B cell (primary cell): Measurements from ENCODE around the gene IGFBP7.

Experiments
- CTCF ChIP-seq: fragments of 200-600 bp; IDR thresholded peaks from one replicate; pipeline ENCODE4 v1.8.0; 2022; ENCODE audit warnings: antibody characterized with exemption, mild to moderate bottlenecking
- EZH2 ChIP-seq: IDR thresholded peaks from 2 replicates; pipeline ENCODE4 v1.6.1; 2012; ENCODE audit warnings: borderline replicate concordance, low read depth, mild to moderate bottlenecking, moderate library complexity, low read length; ENCODE audit not compliant: insufficient read depth, poor library complexity, severe bottlenecking

DNA sequence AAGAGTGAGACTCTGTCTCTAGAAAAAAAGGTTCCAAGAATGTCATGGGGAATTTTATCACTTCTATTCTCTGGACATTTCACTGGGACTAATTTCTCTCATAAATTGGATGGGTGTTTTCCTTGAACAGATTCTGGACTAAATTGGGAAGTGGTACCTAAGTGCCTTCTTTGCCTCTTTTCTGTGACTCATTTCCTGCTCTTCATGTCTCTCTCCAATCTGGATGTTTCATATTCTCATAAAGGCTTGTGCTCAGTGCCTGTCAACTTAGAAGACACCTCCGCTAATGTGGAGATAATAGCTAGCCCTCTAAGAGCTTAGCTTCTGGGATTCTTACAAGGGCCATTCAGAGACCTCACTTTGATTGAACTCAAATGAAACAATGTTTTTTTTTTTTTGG, 38.0 kb upstream of the IGFBP7 start:
- TF ChIP-seq CTCF (no peak), EZH2 (no peak)
